ENCODE results near the gene C1orf52. TPM values are rescaled to one million over a fixed set of nuclear protein-coding genes. Genes with fewer than 3 reads are reported as not detected.
A peak's percentile ranks its signal among the peaks of the same experiment; 100 is the strongest.

Gene C1orf52
- total RNA-seq, 1 donor from 2014 or later = 55.8 TPM

- Mint-ChIP-seq H3K27ac (no peak overlapping the region), H3K4me1 (no peaks in the 10 kb centered on the region), H3K36me3 (no peaks in the 10 kb centered on the region), H3K27me3 (ENCODE audit: insufficient read depth, low read depth) (peaks cover 3% of the 10 kb centered on the region), H3K4me3 (no peak overlapping the region), H3K9me3 (no peaks in the 10 kb centered on the region)
- H3K4me1 ChIP-seq = no peaks in the 10 kb centered on the region
- no peak overlapping the region for H3K4me2 ChIP-seq
- no peak overlapping the region for H3K9ac ChIP-seq
- no peak overlapping the region for H3K27ac ChIP-seq
- TF ChIP-seq EZH2 (IDR thresholded peaks at IDR 0.05) (no peak), EZH2phosphoT487 (IDR thresholded peaks at IDR 0.05) (no peak), CTCF (IDR thresholded peaks at IDR 0.05) (no peak)
- H3K9me3 ChIP-seq (ENCODE audit: low read depth) = no peaks in the 10 kb centered on the region
- no peaks in the 10 kb centered on the region for H3K79me2 ChIP-seq (ENCODE audit: low read depth)
- no peaks in the 10 kb centered on the region for H3F3A ChIP-seq (ENCODE audit: low read depth)
- no peak for DNase-seq (ENCODE audit: low spot score)
- no peak overlapping the region for H3K4me3 ChIP-seq
- H3K36me3 ChIP-seq = no peaks in the 10 kb centered on the region
- H3K27me3 ChIP-seq = no peaks in the 10 kb centered on the region
- H4K20me1 ChIP-seq (ENCODE audit: low read depth) = no peaks in the 10 kb centered on the region
- no peak overlapping the region for H2AFZ ChIP-seq (replicated peaks)
These were observed 29.9 kb upstream of the C1orf52 start for GRCh38 chr1:85289207-85289847.

GRCh38 chr1:85284202-85284601 lies 24.7 kb upstream of the C1orf52 start:
- no peak for TF ChIP-seq EZH2 (IDR thresholded peaks at IDR 0.05)
- TF ChIP-seq EZH2phosphoT487 (IDR thresholded peaks at IDR 0.05) = no peak
- no peak for TF ChIP-seq CTCF (IDR thresholded peaks at IDR 0.05)
- Histone ChIP-seq H3K79me2 (ENCODE audit: low read depth) (no peaks in the 10 kb centered on the region), H2AFZ (replicated peaks) (no peak overlapping the region), H3K4me1 (no peaks in the 10 kb centered on the region), H4K20me1 (ENCODE audit: low read depth) (no peaks in the 10 kb centered on the region), H3K9ac (no peak overlapping the region), H3K4me3 (no peak overlapping the region), H3K27me3 (no peaks in the 10 kb centered on the region), H3K4me2 (no peak overlapping the region), H3F3A (ENCODE audit: low read depth) (no peaks in the 10 kb centered on the region), H3K27ac (no peak overlapping the region), H3K9me3 (ENCODE audit: low read depth) (no peaks in the 10 kb centered on the region), H3K36me3 (no peaks in the 10 kb centered on the region)
- Mint-ChIP-seq H3K4me3 (no peak overlapping the region), H3K36me3 (no peaks in the 10 kb centered on the region), H3K27me3 (ENCODE audit: insufficient read depth, low read depth) (peaks cover 5% of the 10 kb centered on the region), H3K4me1 (no peaks in the 10 kb centered on the region), H3K27ac (no peak overlapping the region), H3K9me3 (no peaks in the 10 kb centered on the region)
- DNase-seq (ENCODE audit: low spot score) = no peak

- no peaks in the 10 kb centered on the region for H3K4me1 Mint-ChIP-seq
- no peaks in the 10 kb centered on the region for H3F3A ChIP-seq (ENCODE audit: low read depth)
- H3K9me3 ChIP-seq (ENCODE audit: low read depth) = no peaks in the 10 kb centered on the region
- no peaks in the 10 kb centered on the region for H3K79me2 ChIP-seq (ENCODE audit: low read depth)
- no peak overlapping the region for H3K27ac ChIP-seq
- H3K27ac Mint-ChIP-seq = no peak overlapping the region
- peak; percentile 28 for DNase-seq (ENCODE audit: low spot score)
- H3K4me2 ChIP-seq = no peak overlapping the region
- H3K27me3 Mint-ChIP-seq (ENCODE audit: insufficient read depth, low read depth) = peaks cover 7% of the 10 kb centered on the region
- H3K36me3 ChIP-seq = no peaks in the 10 kb centered on the region
- H3K4me3 Mint-ChIP-seq = no peak overlapping the region
- no peaks in the 10 kb centered on the region for H3K36me3 Mint-ChIP-seq
- no peaks in the 10 kb centered on the region for H3K4me1 ChIP-seq
- H3K27me3 ChIP-seq = no peaks in the 10 kb centered on the region
- TF ChIP-seq EZH2phosphoT487 (IDR thresholded peaks at IDR 0.05) (no peak), EZH2 (IDR thresholded peaks at IDR 0.05) (no peak), CTCF (IDR thresholded peaks at IDR 0.05) (no peak)
- H4K20me1 ChIP-seq (ENCODE audit: low read depth) = no peaks in the 10 kb centered on the region
- H3K4me3 ChIP-seq = no peak overlapping the region
- H3K9ac ChIP-seq = no peak overlapping the region
- no peaks in the 10 kb centered on the region for H3K9me3 Mint-ChIP-seq
- H2AFZ ChIP-seq (replicated peaks) = no peak overlapping the region
These were observed 24.2 kb upstream of the C1orf52 start for GRCh38 chr1:85283475-85284199.
